ENCODE results near the gene ARHGEF37.

ARHGEF37 gene

DNA sequence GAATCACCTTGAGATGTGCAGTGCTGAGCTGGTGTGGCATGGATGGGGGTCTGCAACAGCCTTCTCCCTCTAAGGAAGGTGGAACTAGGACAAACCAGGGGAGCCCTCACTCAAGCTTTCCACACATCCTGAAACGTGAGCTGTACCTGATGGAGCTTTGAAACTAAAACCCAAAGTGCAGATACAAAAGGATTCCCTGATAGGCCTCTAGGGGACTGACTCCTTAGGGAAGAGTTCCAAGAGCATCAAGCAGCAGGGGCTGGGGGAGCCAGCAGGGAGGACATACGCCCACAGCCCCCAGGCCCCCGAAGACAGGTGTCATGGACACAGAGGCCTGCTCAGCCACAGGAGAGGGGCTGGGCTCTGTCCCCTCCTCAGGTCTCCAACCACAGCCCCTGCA lies 17.7 kb downstream of the ARHGEF37 start:
- in situ Hi-C loops (cut with HindIII; ENCODE audit: low sequenced_read_pairs): loop anchor here (5.0 kb wide), 1 partner anchor 57 kb away; no protein-coding TSS in a partner anchor

DNA sequence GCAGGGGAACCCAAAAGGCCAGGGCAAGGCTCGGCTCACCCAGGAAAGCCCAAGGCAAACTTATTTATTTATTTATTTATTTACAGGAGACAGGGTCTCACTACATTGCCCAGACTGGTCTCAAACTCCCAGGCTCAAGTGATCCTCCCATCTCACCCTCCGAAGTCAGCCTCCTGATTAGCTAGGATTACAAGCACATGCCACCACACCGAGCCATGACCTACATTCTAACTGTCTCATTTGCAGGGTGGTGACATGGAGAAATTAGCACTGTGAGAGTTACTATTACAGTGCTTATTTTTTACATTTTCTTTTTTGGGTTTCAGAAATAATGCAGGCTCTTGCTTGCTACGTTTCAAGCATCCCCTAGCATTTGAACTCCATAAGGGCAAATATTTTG lies 18.1 kb downstream of the ARHGEF37 start:
- in situ Hi-C loops (cut with HindIII; ENCODE audit: low sequenced_read_pairs): loop anchor here (5.0 kb wide), 1 partner anchor 57 kb away; no protein-coding TSS in a partner anchor

DNA sequence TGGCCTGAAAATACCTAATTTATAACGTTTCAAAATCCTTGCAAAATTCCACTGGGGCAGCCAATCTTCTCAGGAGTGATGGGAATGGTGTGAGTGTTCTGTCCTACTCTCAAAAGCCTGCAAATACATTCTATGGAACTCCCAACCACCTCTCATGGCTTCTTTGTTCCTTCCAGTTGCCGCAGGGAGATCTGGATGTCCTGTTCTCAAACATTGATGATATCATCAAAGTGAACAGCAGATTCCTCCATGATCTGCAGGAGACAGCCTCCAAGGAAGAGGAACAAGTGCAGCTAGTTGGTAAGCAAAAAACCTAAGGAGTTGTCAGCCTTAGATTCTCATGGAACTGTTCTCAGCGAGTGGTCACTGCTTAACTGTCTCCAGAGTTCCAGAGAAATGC lies 19.6 kb downstream of the ARHGEF37 start:
- in situ Hi-C loops (cut with HindIII; ENCODE audit: low sequenced_read_pairs): no loop called here

- in situ Hi-C loops (cut with HindIII; ENCODE audit: low sequenced_read_pairs): no loop called here
These were observed 21.9 kb downstream of the ARHGEF37 start for GRCh38 chr5:149603210-149603609.

GRCh38 chr5:149603920-149604319 lies 22.6 kb downstream of the ARHGEF37 start:
- in situ Hi-C loops (cut with HindIII; ENCODE audit: low sequenced_read_pairs): no loop called here

GRCh38 chr5:149604321-149604720 lies 23.0 kb downstream of the ARHGEF37 start:
- in situ Hi-C loops (cut with HindIII; ENCODE audit: low sequenced_read_pairs): no loop called here

DNA sequence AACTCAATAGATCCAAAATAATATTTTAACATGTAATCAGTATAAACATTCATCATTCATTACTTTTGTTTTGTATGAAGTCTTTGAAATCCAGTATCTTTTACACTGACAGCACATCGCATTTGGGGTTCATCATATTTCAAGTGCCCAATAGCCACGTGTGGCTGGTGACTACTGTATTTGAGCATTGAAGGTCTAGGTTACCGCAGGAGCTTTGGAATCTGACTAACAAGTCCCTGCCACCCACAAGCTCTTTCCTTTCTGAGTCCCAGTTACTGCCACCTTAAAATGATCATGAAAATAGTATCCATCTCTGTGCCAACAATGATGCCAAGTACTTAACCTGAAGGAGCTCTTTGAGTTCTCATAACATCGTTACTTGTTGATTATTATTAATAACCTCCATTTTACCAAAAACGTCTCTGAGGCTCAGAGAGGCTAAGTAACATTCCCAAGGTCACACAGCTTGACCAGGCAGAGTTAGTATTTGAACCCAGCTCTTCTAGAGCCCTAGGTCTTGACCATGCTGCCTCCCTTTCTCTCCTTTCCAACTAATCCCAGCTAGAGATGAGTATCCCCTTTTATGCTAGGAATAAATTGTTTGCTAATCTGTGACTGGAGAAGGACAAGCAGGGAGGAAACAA lies 24.2 kb downstream of the ARHGEF37 start:
- in situ Hi-C loops (cut with HindIII; ENCODE audit: low sequenced_read_pairs): no loop called here

GRCh38 chr5:149605998-149606724 lies 24.9 kb downstream of the ARHGEF37 start:
- in situ Hi-C loops (cut with HindIII; ENCODE audit: low sequenced_read_pairs): no loop called here

DNA sequence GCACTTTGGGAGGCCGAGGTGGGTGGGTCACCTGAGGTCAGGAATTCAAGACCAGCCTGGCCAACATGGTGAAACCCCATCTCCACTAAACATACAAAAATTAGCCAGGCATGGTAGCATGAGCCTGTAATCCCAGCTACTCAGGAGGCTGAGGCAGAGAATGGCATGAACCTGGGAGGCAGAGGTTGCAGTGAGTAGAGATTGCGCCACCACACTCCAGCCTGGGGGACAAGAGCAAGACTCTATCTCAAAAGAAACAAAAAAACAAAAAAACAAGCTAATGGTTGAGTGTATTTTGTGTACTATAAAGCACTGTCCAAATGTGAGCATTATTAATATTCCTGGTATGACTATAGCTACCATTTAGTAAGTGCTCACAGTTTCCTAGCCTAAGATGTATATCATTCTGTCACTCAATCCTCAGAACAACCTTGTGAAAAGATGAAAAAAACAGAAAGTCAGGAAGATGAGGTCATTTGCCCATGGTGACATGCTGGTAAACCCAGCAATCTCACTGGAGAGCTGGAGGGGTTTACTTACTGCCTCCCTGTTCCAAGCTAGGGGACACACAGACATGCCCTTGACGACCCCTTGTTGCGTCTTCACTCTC lies 27.7 kb downstream of the ARHGEF37 start:
- in situ Hi-C loops (cut with HindIII; ENCODE audit: low sequenced_read_pairs): no loop called here

- in situ Hi-C loops (cut with HindIII; ENCODE audit: low sequenced_read_pairs): no loop called here
These were observed 28.4 kb downstream of the ARHGEF37 start for GRCh38 chr5:149609640-149610219.

DNA sequence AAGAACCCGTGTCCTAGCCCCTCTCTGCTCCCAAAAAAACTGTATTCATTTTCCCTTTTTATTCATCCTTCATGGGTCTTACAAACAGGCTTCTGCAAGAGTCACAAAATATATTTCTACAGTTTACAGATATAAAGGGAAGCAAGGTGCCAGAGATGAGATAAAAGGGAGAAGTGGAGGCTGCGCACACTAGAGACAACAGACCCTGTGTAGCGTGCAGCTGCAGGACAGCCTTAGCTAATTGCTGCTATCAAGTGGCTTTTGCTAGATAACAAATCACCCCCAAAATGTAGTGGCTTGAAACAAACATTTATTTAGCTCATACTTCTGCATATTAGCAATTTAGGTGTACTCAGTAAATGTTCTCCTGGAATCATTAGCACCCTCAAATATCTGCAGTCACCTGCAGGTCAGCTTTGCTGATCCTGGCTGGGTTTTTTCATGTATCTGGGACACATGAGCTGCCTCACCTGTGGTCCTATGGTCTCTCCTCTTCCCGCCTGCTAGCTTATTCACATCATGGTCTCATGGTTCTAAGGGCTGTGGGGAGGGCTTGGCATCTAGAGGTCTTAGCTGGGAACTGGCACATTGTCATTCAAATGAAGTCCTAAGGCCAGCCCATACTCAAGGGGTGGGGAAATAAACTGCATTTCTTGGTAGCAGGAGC lies 29.4 kb downstream of the ARHGEF37 start:
- in situ Hi-C loops (cut with HindIII; ENCODE audit: low sequenced_read_pairs): no loop called here

DNA sequence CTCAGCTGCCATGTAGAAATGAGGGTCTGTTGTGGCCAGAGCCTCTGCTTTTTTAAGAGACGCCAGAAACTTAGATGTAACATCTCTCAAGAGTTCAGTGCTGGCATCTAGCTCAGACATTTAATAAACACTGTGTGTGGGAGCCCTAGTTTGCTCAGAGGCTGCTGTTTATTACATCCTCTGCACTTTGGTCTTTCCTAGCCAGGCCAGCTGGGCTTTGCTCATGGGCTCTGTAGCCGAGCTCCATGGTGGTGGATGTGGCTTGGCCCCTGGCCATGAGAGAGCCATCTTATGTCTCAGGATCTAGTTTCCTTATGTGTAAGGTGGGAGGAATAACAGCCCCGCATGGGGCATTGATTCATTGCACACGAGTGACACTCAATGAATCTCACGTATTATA lies 30.0 kb downstream of the ARHGEF37 start:
- in situ Hi-C loops (cut with HindIII; ENCODE audit: low sequenced_read_pairs): no loop called here

DNA sequence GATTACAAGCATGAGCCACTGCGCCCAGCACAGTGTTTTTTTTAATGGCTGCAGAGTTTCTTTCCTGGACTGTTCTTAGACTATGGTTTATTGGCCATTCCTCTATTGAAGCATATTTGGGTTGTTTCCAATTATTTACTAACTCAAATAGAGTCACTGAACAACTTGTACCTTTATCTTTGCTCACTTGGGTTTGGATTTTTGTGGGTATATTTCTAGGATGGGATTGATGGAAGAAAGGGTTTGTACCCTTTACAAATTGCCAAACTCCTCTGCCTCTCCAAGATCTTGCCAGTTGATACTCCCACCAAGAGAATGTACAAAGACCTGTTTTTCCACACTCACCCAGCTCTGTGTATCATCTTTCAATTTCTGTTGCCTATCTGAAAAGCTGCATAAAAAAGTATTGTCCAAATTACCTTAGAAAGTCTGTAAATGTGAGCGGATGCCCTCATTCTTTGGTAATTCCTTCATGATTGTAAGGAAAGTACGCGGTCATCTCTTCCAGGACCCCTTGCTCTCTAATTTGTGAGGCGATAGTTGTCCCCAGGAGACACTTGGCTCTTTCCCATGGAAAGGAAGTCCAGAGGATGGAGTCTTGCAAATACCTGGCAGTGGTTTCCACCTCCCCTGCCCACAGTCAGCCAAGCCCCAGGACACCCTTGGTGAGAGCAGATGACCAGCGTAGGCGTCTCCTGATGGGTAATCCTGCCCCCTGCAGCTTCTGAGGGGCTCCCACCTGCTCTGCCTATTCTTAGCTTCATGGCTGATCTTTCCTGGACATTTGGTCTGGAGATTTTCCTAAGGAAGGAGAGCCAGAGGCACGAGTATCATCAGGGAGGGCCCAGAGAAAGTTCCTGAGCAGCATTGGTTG lies 33.0 kb downstream of the ARHGEF37 start:
- in situ Hi-C loops (cut with HindIII; ENCODE audit: low sequenced_read_pairs): no loop called here

GRCh38 chr5:149615976-149616375 lies 34.7 kb downstream of the ARHGEF37 start:
- in situ Hi-C loops (cut with HindIII; ENCODE audit: low sequenced_read_pairs): no loop called here

GRCh38 chr5:149616727-149617285 lies 35.5 kb downstream of the ARHGEF37 start:
- in situ Hi-C loops (cut with HindIII; ENCODE audit: low sequenced_read_pairs): no loop called here

- in situ Hi-C loops (cut with HindIII; ENCODE audit: low sequenced_read_pairs): no loop called here
These were observed 36.5 kb downstream of the ARHGEF37 start for GRCh38 chr5:149617760-149618306.

DNA sequence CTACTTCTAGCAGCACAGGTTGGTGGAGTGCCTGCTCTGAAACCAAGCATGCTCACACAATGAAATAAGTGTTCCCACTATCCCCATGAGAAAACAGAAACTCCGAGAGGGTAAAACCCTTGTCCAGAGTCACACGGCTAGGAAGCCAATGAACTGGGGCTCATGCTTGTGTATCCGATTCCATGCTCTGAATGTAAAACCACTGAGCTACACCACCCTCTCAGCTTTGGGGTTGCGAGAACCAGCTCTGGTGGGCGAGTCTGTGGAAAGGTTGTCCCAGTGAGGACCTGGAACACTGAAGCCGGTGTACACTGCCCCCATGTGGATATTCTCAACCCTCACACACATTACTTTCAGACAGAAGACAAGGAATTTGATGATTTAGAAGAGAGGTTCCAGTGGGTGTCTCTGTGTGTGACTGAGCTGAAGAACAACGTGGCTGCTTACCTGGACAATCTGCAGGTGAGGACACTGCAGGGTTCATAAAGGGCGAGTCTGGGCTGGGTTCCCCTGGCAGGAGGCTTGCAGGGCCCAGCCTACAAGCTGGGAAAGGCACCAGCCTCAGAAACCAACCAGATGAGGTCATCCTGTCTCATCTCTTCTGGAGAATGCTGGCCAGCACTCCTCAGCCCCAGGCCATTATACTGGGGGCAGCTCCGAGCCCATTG lies 37.4 kb downstream of the ARHGEF37 start:
- in situ Hi-C loops (cut with HindIII; ENCODE audit: low sequenced_read_pairs): no loop called here

DNA sequence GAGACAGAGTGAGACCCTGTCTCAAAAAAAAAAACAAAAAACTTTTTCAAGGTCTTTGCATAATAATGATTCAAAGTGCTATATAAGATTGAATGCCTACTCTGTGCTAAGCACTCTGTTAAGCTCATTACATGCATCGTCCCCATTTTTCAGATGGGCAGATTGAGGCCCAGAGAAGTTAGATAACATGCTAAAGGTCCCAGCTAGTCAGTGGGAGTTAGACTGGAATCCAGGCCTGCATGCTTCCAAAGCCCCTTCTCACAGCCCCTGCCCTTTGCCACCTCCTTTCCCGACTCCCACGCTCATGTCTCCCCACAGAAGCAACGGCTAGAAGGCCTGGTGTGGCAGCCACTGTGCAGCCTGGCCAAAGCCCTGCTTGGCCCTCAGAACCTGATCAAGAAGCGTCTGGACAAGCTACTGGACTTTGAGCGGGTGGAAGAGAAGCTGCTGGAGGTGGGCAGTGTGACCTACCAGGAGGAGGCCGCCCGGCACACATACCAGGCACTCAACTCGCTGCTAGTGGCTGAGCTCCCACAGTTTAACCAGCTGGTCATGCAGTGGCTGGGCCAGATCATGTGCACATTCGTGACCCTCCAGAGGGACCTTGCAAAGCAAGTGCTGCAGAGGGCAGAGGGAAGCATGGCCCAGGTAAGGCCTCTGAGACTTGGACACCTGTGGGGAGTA lies 40.3 kb downstream of the ARHGEF37 start:
- in situ Hi-C loops (cut with HindIII; ENCODE audit: low sequenced_read_pairs): loop anchor here (5.0 kb wide), 3 partner anchors 79 to 206 kb away; no protein-coding TSS in a partner anchor
